Activated CD8-positive, alpha-beta memory T cell treated with anti-CD3 and anti-CD28 coated beads for 4 hours (primary cell): ENCODE measurements around the gene MYRIP.

Experiments used
- DNase-seq, 2 donors: peaks; one replicate each; pipeline ENCODE4 v3.0.0-alpha.2; 2020; ENCODE audit warnings: low read depth in 2 of 2

Gene MYRIP

GRCh38 chr3:39905788-39906187 lies 96.4 kb downstream of the MYRIP start:
- DNase-seq = no peak

GRCh38 chr3:39907981-39908380 lies 98.6 kb downstream of the MYRIP start:
- no peak for DNase-seq

GRCh38 chr3:39910135-39910534 lies 100.7 kb downstream of the MYRIP start:
- DNase-seq = no peak

GRCh38 chr3:39910826-39911464 lies 101.5 kb downstream of the MYRIP start:
- DNase-seq = no peak

- no peak for DNase-seq
These were observed 102.3 kb downstream of the MYRIP start for GRCh38 chr3:39911465-39912309.

GRCh38 chr3:39915027-39915426 lies 105.6 kb downstream of the MYRIP start:
- no peak for DNase-seq

- DNase-seq = no peak
These were observed 107.8 kb downstream of the MYRIP start for GRCh38 chr3:39917065-39917773.

GRCh38 chr3:39919281-39919680 lies 109.9 kb downstream of the MYRIP start:
- DNase-seq = no peak

- DNase-seq = no peak
These were observed 110.9 kb downstream of the MYRIP start for GRCh38 chr3:39920271-39920670.

GRCh38 chr3:39927479-39927878 lies 118.1 kb downstream of the MYRIP start:
- no peak for DNase-seq

GRCh38 chr3:39933986-39934693 lies 124.7 kb downstream of the MYRIP start:
- DNase-seq = no peak

GRCh38 chr3:39934696-39935095 lies 125.3 kb downstream of the MYRIP start:
- DNase-seq = no peak

GRCh38 chr3:39935261-39935660 lies 125.9 kb downstream of the MYRIP start:
- DNase-seq = no peak

GRCh38 chr3:39936848-39937247 lies 127.4 kb downstream of the MYRIP start:
- DNase-seq = no peak

- DNase-seq = no peak
These were observed 127.9 kb downstream of the MYRIP start for GRCh38 chr3:39937315-39937714.

- no peak for DNase-seq
These were observed 128.5 kb downstream of the MYRIP start for GRCh38 chr3:39937874-39938273.

GRCh38 chr3:39941931-39942330 lies 132.5 kb downstream of the MYRIP start:
- no peak for DNase-seq

GRCh38 chr3:39960515-39961191 lies 151.2 kb downstream of the MYRIP start:
- DNase-seq = no peak

GRCh38 chr3:39961230-39961629 lies 151.8 kb downstream of the MYRIP start:
- no peak for DNase-seq

GRCh38 chr3:39962581-39962980 lies 153.2 kb downstream of the MYRIP start:
- DNase-seq = no peak

GRCh38 chr3:39965461-39965860 lies 156.1 kb downstream of the MYRIP start:
- DNase-seq = no peak
